HG02610 (cell line): ENCODE measurements around the gene LCA5L.
A peak's percentile ranks its signal among the peaks of the same experiment; 100 is the strongest.
"Not testable (repeated sequence)": the region's sequence is repeated elsewhere in the genome, so short reads cannot be mapped to it uniquely, and the experiment has no call there.

Experiments
- ATAC-seq: cut with Tn5 transposase; IDR thresholded peaks from one replicate; pipeline ENCODE4 v1.9.1; 2021; ENCODE audit warnings: mild to moderate bottlenecking, moderate library complexity; ENCODE audit not compliant: unreplicated experiment

The LCA5L gene

GRCh38 chr21:39388038-39388810 lies 57.4 kb downstream of the LCA5L start:
- peak; percentile 77 for ATAC-seq

GRCh38 chr21:39387461-39388037 lies 58.0 kb downstream of the LCA5L start:
- no peak for ATAC-seq

GRCh38 chr21:39386899-39387298 lies 58.7 kb downstream of the LCA5L start:
- no peak for ATAC-seq

GRCh38 chr21:39386194-39386593 lies 59.4 kb downstream of the LCA5L start:
- no peak for ATAC-seq

- ATAC-seq = no peak
These were observed 60.1 kb downstream of the LCA5L start for GRCh38 chr21:39385299-39386145.

GRCh38 chr21:39384674-39385298 lies 60.8 kb downstream of the LCA5L start:
- no peak for ATAC-seq

- ATAC-seq = not testable (repeated sequence)
These were observed 63.5 kb downstream of the LCA5L start for GRCh38 chr21:39382096-39382495.

GRCh38 chr21:39381009-39381408 lies 64.6 kb downstream of the LCA5L start:
- ATAC-seq = peak; percentile 8

- peak; percentile 96 for ATAC-seq
These were observed 65.3 kb downstream of the LCA5L start for GRCh38 chr21:39379986-39380891.

GRCh38 chr21:39377444-39378050 lies 68.0 kb downstream of the LCA5L start:
- ATAC-seq = no peak

- no peak for ATAC-seq
These were observed 70.1 kb downstream of the LCA5L start for GRCh38 chr21:39375446-39375845.

- no peak for ATAC-seq
These were observed 71.5 kb downstream of the LCA5L start for GRCh38 chr21:39374046-39374445.

GRCh38 chr21:39373634-39374033 lies 71.9 kb downstream of the LCA5L start:
- no peak for ATAC-seq

GRCh38 chr21:39369896-39370288 lies 75.7 kb downstream of the LCA5L start:
- not testable (repeated sequence) for ATAC-seq

- no peak for ATAC-seq
These were observed 77.8 kb downstream of the LCA5L start for GRCh38 chr21:39367783-39368182.

GRCh38 chr21:39366563-39366962 lies 79.0 kb downstream of the LCA5L start:
- ATAC-seq = no peak

- no peak for ATAC-seq
These were observed 80.6 kb downstream of the LCA5L start for GRCh38 chr21:39364949-39365348.

GRCh38 chr21:39363607-39364555 lies 81.7 kb downstream of the LCA5L start:
- no peak for ATAC-seq

- ATAC-seq = no peak
These were observed 82.8 kb downstream of the LCA5L start for GRCh38 chr21:39362733-39363132.
